Measurements from ENCODE around the gene APLP2. TPM values are rescaled to one million over a fixed set of nuclear protein-coding genes. Genes with fewer than 3 reads are reported as not detected.

Gene APLP2
- total and polyA plus RNA-seq, 2 donors (not counting 1 experiment from before 2014, with no cell fraction given) = 409 to 508 TPM

GRCh38 chr11:130141561-130142341 is 72.1 kb downstream of the APLP2 start:
- Histone ChIP-seq H3K27ac (ENCODE audit: insufficient read depth, low read length) (no peak overlapping the region), H3K27me3 (ENCODE audit: control insufficient read depth, insufficient read depth, low read length) (no peaks in the 10 kb centered on the region), H3K4me3 (replicated peaks in 1 of 4; ENCODE audit: control extremely low read depth in 1 of 4, insufficient read depth in 1 of 4, low read depth in 3 of 4, low read length in 4 of 4) (no peak overlapping the region), H3K4me2 (ENCODE audit: extremely low read depth, insufficient read depth, low read length) (no peak overlapping the region), H3K9ac (ENCODE audit: insufficient read depth, low read length) (no peak overlapping the region), H3K36me3 (ENCODE audit: control insufficient read depth, insufficient read depth, low read length) (peaks cover 15% of the 10 kb centered on the region), H3K4me1 (ENCODE audit: control insufficient read depth, extremely low read depth, insufficient read depth, low read length) (peaks cover 2% of the 10 kb centered on the region), H4K20me1 (ENCODE audit: control insufficient read depth, extremely low read depth, insufficient read depth, low read length) (no peaks in the 10 kb centered on the region), H3K9me3 (ENCODE audit: control insufficient read depth, insufficient read depth, low read depth, low read length) (no peaks in the 10 kb centered on the region), H2AFZ (ENCODE audit: low read length) (no peak overlapping the region), H3K79me2 (ENCODE audit: control insufficient read depth, insufficient read depth, low read length) (no peaks in the 10 kb centered on the region)
- TF ChIP-seq CTCF (conservative IDR thresholded peaks at IDR 0.05 in 1 of 2, IDR thresholded peaks at IDR 0.05 in 1 of 2; ENCODE audit: low read depth in 1 of 2, low read length in 2 of 2) = no peak
- TF ChIP-seq EZH2 (IDR thresholded peaks at IDR 0.05; ENCODE audit: low read length, missing control alignments) = no peak
- DNase-seq (ENCODE audit: low read depth in 2 of 2) = peak in 1 of 2 donors; percentile 76

- no peak overlapping the region for H3K27ac ChIP-seq (ENCODE audit: insufficient read depth, low read length)
- no peak for TF ChIP-seq CTCF (conservative IDR thresholded peaks at IDR 0.05 in 1 of 2, IDR thresholded peaks at IDR 0.05 in 1 of 2; ENCODE audit: low read depth in 1 of 2, low read length in 2 of 2)
- no peak for TF ChIP-seq EZH2 (IDR thresholded peaks at IDR 0.05; ENCODE audit: low read length, missing control alignments)
- H3K4me1 ChIP-seq (ENCODE audit: control insufficient read depth, extremely low read depth, insufficient read depth, low read length) = peaks cover 2% of the 10 kb centered on the region
- no peaks in the 10 kb centered on the region for H3K9me3 ChIP-seq (ENCODE audit: control insufficient read depth, insufficient read depth, low read depth, low read length)
- H3K4me3 ChIP-seq (replicated peaks in 1 of 4; ENCODE audit: control extremely low read depth in 1 of 4, insufficient read depth in 1 of 4, low read depth in 3 of 4, low read length in 4 of 4) = no peak overlapping the region
- no peak for DNase-seq (ENCODE audit: low read depth in 2 of 2)
- no peaks in the 10 kb centered on the region for H3K27me3 ChIP-seq (ENCODE audit: control insufficient read depth, insufficient read depth, low read length)
- no peaks in the 10 kb centered on the region for H3K79me2 ChIP-seq (ENCODE audit: control insufficient read depth, insufficient read depth, low read length)
- no peaks in the 10 kb centered on the region for H4K20me1 ChIP-seq (ENCODE audit: control insufficient read depth, extremely low read depth, insufficient read depth, low read length)
- H2AFZ ChIP-seq (ENCODE audit: low read length) = no peak overlapping the region
- no peak overlapping the region for H3K9ac ChIP-seq (ENCODE audit: insufficient read depth, low read length)
- H3K36me3 ChIP-seq (ENCODE audit: control insufficient read depth, insufficient read depth, low read length) = peaks cover 13% of the 10 kb centered on the region
- H3K4me2 ChIP-seq (ENCODE audit: extremely low read depth, insufficient read depth, low read length) = no peak overlapping the region
Observed at GRCh38 chr11:130144141-130144540, 74.4 kb downstream of the APLP2 start.

GRCh38 chr11:130144861-130145281 is 75.2 kb downstream of the APLP2 start:
- H4K20me1 ChIP-seq (ENCODE audit: control insufficient read depth, extremely low read depth, insufficient read depth, low read length) = no peaks in the 10 kb centered on the region
- H3K27me3 ChIP-seq (ENCODE audit: control insufficient read depth, insufficient read depth, low read length) = no peaks in the 10 kb centered on the region
- no peak overlapping the region for H3K4me3 ChIP-seq (replicated peaks in 1 of 4; ENCODE audit: control extremely low read depth in 1 of 4, insufficient read depth in 1 of 4, low read depth in 3 of 4, low read length in 4 of 4)
- peaks cover 13% of the 10 kb centered on the region for H3K36me3 ChIP-seq (ENCODE audit: control insufficient read depth, insufficient read depth, low read length)
- no peaks in the 10 kb centered on the region for H3K79me2 ChIP-seq (ENCODE audit: control insufficient read depth, insufficient read depth, low read length)
- TF ChIP-seq EZH2 (IDR thresholded peaks at IDR 0.05; ENCODE audit: low read length, missing control alignments) = no peak
- TF ChIP-seq CTCF (conservative IDR thresholded peaks at IDR 0.05 in 1 of 2, IDR thresholded peaks at IDR 0.05 in 1 of 2; ENCODE audit: low read depth in 1 of 2, low read length in 2 of 2) = no peak
- H3K9ac ChIP-seq (ENCODE audit: insufficient read depth, low read length) = no peak overlapping the region
- H3K9me3 ChIP-seq (ENCODE audit: control insufficient read depth, insufficient read depth, low read depth, low read length) = no peaks in the 10 kb centered on the region
- peaks cover 2% of the 10 kb centered on the region for H3K4me1 ChIP-seq (ENCODE audit: control insufficient read depth, extremely low read depth, insufficient read depth, low read length)
- no peak for DNase-seq (ENCODE audit: low read depth in 2 of 2)
- H3K4me2 ChIP-seq (ENCODE audit: extremely low read depth, insufficient read depth, low read length) = no peak overlapping the region
- no peak overlapping the region for H2AFZ ChIP-seq (ENCODE audit: low read length)
- no peak overlapping the region for H3K27ac ChIP-seq (ENCODE audit: insufficient read depth, low read length)
